ENCODE results near the gene NFATC4.

The NFATC4 gene

DNA sequence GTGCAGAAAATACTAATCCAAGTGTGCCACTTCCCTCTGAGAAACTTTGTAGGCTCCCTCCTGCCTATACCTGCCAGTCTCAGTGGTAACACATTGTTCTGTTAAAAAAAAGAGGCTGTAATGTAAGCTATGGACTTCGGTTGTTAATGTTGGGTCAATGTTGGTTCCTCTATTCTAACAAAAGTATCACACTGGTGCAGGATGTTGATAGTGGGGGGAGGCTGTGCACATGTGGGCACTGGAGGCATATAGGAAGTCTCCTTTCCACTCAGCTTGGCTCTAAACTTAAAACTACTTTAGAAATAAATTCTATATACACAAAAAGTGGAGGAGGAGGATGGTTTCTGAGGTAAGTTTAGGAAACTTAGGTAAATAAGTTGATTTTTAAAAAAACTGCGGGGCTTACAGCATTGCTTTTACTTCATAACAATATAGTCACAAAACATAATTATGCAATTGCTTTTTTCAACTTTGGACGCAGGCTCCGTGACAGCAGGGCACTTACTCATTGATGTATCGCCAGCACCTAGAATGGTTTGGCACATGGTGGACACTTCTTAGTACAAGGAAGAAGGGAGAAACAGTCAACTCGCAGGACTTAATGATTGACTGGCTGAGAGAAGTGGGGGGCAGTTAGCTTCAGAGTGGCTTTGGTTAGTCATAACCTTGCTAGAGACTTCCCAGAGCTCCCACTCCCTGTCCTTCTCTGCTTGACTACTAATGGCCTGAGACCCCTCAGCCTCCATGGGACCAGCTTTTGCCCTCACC, 22.9 kb downstream of the NFATC4 start:
- DNase-seq = no peak

DNA sequence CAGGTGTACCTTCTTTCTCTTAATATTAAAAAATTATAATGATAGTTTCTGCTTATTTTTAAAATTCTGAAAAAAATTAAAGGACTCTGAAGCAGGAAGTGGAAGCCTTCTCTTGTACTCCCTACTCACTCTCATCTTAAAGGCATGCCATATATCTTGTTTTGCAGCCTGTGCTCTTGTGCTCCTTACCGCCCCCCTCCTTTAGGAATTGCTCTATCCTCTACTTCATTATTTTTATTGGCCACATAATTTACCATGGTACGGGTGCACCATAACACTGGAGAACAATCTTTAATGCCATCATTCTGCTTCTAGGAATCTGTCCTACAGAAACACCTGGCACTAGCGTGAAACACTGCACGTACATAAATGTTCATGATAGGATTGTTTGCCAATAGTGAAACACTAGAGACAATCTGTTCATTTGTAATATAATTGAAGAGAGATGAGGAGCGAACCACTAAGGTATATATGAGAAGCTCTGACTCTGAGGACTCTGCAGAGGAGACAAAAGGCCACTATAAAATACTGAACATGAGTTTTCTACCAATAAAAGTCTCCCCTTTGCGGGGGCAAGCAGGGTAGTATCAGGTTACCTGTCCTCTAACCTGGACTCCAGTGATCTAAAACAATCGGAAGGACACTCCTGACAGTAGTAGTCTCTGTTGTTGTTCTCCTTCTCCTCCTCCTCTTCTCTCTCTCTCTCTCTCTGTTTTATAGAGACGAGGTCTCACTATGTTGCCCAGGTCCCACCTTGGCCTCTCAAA, 24.5 kb downstream of the NFATC4 start:
- DNase-seq = no peak

DNA sequence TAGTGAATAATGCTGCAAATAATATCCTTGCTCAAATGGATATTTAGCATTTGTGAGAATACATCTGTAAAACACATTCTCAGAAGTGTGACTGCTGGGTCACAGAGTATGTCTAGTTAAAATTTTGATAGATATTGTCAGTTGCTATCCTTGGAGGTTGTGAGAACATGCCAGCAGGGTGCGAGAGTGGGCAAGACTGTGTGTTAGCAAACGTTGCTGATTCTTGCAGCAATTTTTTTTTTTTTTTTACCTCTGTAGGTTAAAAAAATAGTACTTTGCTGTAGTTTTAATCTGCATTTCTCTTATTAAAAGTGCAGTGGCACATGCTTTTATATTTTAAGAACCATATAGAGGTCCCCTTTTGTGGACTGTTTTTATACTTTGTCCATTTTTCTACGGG, 26.3 kb downstream of the NFATC4 start:
- no peak for DNase-seq

DNA sequence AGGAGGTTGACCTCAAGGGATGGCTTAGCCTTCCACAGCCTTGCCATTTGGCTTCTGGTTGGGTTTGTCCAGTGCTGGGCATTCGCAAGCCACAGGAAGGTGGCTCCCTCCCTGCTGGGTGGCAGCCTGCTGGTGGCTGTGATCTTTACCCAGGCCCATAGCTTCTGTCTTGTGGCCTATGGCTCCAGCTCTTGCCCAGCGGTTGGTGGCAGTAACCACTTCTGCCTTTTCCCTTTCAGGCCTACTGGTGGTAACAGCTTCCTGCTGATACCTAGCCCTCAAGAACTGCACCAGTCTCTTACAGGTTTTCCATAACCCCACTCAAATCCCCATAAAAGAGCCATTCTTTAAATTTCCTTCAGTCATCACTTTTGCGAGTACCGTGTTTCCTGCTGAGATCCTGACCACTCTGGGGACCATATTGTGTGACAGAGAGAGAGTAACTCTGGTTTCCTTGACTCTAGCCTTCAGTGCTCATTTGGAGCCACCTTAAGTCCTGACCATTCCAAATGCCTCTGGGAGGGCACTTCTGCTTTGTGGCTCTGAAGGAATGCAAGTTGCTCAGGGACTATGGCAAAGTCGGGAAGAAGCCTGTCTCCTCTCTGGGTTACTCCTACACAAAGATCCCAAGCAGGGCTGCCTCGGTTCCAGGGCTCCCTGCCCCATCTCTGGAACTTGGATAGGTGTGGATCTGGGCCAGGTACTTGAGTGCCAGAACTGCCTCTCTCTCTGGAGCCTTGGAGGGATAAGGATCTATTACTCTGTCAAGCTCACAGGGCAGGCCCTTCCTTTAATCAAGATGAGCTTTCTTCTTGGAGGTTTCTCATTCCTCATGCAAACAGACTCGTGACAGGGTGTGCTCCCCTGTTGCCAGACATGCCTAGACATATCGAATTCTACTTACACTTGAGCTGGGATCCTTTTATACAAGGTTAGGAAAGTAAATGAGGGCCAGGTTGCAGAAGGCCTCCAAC, 27.9 kb downstream of the NFATC4 start:
- DNase-seq = no peak

DNA sequence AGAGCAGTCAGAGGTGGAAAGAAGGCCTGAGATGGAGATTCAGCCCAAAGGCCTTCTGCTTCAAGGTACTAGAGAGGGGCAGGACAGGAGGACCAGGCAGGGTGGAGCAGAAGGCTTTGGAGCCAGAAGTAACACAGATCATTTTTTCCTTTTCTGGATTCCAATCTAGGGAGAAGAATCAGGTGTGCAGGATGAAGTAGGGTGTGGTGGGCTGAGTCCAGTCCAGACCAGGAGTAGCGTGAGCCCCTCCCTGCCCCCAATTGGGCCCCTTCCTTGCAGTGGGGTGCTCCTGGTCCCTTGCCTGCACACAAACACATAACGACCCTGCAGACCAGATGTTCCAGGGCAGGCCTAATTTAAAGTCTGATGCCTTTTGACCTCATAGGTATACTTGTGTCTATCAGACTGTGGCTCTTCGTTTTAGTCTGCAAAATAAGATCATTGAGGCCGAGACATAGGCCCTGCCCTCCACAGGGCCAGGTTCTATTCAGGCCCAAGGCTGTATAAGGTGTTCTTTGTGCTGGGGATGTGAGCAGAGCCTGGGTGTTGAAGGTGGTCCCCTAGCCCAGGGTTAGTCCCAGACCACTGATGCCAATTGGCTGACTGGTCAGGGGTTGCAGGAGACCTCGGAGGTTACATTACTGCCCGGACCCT, 29.8 kb downstream of the NFATC4 start:
- DNase-seq = no peak

DNA sequence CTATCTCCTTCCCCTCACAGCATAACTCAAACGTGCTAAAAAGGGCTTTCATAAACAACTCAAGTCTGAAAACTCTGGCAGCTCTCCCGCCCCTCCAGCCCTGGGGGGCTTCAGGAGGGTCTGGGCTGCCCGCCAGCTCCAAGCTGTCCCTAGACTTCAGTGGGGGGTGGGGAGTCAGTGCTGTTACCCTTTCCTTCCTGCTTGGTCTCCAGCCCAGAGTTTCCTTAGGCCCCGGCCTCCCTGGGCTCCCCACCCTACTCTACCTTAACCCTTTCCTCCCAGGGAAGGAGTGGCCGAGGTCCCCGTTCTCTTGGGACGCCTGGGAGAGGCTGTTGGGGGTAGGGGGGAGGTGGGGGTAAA, 30.3 kb downstream of the NFATC4 start:
- DNase-seq = no peak

DNA sequence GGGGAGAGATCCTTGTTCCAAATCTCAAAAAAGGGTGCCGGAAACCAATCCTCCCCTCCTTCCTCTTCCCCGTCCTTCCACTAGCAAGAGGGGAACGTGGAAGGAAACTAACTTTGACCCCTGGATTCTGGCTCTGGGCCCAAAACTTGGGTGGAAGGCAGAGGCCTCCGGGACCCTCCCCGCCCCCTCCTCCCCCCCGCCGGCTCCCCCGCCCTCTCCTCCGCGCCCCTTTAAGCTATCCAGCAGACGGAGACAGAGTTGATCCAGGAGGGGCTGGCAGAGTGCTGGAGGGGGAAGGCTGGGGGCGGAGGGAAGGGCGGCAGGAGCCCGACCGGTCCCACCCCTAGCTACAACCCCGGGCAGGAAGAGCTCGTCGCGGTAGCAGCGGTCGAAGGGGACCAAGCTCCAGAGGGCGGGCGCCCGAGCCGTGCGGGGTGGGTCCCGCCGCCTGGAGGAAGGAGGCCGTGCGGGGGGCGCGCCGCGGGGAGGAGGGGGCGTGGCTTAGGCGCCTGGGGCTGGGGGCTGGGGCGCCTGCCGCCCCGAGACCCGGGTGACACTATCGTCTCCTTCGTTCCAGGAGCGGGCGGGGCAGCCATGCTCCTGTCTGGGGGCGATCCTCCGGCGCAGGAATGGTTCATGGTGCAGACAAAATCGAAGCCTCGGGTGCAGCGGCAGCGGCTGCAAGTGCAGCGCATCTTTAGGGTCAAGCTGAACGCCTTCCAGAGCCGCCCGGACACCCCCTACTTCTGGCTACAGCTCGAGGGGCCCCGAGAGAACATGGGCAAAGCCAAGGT, 30.9 kb downstream of the NFATC4 start, which contains the start of gene NYNRIN:
Gene NYNRIN (plus strand): TSS at position 351 of the 794 bp plus-strand sequence. CDS start 244 bp downstream, at position 595.
- DNase-seq = peak; percentile 30

DNA sequence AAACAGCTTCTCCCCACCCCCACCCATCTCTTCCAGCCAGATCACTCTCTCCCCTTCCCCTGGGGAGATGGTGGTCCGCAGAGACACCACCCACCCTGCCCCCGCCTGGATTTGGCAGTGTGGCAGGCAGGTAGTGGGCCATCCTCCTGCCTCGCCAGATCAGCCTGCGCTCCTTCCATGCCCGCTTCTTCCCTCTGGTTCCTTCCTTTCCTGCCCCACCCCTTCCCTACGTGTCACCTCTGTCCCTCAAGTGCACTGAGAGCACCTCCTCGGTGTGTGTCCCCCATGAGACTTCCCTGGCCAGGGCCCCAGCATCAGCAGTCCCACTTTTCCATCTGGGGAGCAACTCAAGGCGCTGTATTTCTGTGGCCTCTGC, 31.5 kb downstream of the NFATC4 start:
- DNase-seq = no peak

DNA sequence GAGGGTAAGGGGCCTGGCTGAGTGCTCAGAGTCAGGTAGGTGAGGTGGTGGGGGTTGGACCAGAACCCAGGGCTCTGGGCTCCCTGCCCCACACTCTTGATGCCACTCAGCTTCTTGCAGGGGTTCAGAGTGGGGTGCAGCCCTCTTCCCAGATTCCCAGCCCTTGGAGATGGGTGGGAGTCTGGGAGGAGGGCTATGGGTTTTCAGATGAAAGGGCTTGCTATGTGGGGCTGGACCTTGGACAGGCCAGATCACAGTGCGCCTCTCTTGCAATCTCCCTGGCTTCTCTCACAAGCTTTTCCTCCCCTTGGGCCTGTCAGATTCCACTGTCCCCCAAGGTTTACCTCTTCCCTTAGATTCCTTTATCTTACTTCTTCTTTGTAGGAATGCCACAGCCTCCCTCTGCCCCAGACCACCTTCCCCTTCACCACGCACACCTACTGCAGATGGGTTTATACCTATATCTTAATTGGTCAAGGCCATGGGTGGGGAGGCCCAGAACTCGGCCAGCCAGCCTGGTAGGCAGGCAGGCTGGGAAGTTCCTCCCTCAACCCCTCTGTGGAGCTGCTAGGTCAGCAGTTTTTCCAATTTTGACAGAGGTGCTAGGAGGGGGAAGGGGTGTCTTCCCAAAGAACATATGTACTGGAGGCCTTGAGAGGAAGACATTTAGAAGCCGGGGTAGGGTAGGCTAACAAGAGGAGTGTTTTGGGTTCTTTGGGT, 32.2 kb downstream of the NFATC4 start:
- DNase-seq = no peak

DNA sequence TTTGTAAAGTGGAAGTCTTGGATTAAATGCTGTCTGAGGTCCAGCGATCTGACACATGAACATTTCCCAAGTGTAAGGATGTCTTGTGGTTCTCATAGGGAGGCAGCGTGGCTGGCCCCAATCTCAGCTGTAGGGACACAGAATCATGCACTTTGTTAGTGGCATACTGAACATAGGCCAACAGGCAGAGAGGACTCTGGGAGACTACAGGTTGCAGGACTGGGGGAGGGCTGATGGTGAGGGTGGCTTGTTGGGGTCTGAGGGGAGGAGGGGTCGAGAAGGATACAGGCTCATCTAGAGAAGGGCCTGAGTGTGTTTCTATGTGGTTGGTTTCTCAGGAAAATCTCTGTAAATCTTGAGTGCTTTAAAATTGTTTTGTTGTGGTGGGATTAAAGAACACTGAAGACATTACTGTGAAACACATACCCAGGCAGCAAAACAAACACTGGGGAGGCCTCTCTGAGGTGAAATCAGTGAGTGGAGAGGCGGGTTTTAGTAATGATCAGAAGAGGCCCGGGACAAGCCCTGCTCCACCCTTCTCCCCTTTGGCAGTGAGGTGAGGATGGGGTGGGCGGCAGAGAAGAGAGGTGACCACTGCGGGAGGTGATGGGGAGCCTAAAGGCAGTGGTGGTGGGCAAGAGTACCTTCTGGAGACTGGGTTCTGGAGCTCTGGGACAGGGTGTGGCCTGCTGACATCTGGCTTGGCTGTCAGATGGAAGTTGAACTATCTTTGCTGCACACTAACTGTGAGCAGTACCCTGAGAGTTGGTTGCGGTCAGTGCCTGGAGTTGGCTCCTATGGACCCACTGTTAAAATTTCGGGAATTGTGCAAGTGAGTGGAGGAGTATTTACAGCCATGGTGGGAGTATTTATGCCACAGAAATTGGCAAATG, 34.1 kb downstream of the NFATC4 start:
- no peak for DNase-seq

DNA sequence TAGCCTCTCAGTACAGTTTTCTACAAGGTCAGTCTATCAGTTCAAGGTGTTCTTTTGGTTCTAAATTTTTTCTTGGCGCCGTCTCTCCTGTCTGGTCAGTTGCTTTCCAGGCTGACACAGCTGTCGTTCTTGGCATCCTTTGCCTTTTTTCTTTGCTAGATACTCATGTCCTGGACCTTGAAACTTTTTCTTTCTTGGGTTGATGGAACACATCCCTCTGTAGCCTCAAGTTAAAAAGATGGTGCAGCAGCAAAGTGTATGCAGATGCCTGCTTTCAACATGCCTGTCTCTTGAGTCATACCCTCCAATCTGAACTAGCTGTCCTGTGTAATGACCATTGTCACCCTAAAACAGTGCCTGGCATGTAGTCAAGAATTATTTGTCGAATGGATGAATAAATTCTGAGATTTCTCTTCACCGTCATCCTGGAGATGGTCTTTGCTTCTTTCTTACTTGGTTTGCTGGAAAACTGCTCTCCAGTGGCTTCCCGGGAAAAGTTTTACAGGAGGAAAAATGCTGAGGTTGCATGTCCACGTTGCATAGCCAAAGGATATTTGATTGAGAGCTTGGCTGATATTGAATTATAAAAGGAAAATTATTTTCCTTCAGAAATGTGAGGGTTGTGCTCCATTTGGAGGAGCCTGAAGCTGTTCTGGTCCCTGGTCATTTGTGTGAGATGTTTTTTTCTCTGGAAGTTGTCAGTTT, 35.5 kb downstream of the NFATC4 start:
- no peak for DNase-seq

DNA sequence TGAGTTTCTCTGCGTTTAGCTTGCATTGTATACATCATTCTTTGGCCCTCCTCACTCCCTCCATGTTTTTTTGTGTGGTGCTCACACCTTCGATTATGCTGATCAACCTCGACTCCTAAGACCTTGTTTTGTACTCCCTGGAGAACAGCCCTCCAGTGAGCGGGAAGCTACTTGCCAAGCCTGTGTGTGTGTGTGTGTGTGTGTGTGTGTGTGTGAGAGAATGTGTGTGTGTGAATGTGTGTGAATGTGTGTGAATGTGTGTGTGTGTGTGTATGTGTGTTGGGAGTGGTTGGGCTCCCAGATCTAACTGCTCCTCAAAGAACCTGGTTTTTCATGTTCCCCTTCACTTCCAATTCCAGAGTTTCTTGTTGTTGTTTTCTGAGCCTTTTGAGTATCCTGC, 36.8 kb downstream of the NFATC4 start:
- DNase-seq = no peak

DNA sequence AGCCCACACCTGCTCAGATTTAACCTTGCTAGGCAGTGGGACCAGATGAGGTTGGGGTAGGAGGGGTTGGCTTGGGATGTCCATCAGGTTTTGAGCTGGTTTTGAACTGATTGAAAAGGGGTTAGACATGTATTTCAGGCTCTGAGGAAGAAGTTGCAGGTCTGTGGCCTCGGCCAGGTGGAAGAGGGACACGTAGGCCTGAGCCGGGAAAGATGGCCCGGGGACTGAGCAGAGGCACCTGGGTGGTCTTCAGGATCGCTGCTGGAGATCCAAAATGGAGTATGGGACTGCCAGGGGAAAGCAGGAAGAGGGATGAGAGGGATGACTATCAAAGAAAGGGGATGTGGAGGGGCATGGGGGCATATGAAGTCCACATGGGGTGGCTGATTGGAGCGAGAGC, 38.4 kb downstream of the NFATC4 start:
- no peak for DNase-seq

DNA sequence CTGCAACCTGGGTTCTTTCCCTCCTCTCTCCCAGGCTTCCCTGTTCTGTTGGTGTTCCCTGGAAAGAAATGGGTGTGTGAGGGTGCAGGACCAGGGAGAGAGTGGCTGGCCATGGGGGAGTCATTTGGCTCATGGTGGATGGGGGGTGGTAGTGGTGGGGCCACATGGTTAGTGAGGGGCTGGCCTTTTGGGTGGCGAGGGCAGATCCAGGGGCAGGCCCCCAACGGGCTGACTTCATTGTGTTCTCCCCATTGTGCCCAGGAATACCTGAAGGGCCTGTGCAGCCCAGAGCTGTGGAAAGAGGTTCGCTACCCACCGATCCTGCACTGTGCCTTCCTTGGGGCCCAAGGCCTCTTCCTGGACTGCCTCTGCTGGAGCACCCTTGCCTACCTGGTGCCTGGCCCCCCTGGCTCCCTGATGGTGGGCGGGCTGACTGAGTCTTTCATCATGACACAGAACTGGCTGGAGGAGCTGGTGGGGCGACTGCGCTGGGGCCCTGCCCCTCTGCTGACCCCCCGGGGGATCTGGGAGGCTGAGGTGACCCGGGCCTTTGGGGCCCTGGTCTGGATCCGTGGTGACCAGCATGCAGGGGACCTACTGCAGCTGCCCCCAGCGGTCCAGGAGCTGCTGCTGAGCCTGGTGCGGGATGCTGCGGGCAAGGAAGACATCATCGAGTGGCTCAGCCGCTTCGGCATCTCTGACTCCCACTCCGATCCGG, 39.8 kb downstream of the NFATC4 start:
- DNase-seq = no peak

DNA sequence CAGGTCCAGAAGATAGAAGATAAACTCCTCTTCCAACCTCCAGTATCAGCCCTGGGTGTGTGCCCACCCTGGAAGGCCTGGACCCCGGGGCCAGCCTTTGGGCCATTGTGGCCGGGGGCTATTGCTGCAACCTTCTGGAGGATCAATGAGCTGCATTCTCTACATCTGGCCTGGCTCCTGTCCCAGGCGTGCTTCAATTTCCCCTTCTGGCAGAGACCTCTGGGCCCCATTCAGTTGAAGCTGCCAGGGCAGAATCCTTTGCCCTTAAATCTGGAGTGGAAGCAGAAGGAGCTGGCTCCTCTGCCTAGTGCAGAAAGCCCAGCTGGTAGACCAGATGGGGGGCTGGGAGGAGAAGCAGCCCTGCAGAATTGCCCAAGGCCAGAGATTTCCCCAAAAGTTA, 40.8 kb downstream of the NFATC4 start:
- DNase-seq = no peak

DNA sequence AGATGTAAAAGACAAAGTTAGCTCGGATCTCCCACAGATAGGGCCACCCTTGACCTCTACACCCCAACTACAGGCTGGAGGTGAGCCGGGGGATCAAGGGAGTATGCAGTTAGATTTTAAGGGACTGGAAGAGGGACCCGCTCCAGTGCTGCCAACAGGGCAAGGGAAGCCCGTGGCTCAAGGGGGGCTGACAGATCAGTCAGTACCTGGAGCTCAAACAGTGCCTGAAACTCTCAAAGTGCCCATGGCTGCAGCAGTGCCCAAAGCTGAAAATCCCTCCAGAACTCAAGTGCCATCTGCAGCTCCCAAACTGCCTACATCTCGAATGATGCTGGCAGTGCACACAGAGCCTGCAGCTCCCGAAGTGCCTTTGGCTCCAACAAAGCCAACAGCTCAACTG, 41.2 kb downstream of the NFATC4 start:
- DNase-seq = no peak

DNA sequence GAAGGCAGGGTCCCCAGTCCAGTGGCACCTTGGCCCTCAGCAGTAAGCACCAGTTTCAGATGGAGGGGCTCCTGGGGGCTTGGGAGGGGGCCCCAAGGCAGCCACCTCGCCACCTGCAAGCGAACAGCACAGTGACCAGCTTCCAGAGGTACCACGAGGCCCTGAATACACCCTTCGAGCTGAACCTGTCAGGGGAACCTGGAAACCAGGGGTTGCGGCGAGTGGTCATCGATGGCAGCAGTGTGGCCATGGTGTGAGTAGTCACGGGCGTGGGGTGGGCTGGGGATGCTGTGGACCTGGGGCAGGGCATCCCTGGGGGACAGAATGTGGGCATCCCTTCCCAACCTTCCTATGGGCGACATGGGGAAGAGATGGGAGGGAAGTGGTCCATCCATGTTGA, 42.0 kb downstream of the NFATC4 start:
- no peak for DNase-seq

Data from activated gamma-delta T cell treated with Interleukin-2 at 50 U/mL for 16 hours (primary cell).